ENCODE results near the gene E2F2. TPM values are rescaled to one million over a fixed set of nuclear protein-coding genes. Genes with fewer than 3 reads are reported as not detected.
A peak's percentile ranks its signal among the peaks of the same experiment; 100 is the strongest.

The E2F2 gene
- total and polyA plus RNA-seq, 2 experiments from 2014 or later: 0.78 to 3.4 TPM

DNA sequence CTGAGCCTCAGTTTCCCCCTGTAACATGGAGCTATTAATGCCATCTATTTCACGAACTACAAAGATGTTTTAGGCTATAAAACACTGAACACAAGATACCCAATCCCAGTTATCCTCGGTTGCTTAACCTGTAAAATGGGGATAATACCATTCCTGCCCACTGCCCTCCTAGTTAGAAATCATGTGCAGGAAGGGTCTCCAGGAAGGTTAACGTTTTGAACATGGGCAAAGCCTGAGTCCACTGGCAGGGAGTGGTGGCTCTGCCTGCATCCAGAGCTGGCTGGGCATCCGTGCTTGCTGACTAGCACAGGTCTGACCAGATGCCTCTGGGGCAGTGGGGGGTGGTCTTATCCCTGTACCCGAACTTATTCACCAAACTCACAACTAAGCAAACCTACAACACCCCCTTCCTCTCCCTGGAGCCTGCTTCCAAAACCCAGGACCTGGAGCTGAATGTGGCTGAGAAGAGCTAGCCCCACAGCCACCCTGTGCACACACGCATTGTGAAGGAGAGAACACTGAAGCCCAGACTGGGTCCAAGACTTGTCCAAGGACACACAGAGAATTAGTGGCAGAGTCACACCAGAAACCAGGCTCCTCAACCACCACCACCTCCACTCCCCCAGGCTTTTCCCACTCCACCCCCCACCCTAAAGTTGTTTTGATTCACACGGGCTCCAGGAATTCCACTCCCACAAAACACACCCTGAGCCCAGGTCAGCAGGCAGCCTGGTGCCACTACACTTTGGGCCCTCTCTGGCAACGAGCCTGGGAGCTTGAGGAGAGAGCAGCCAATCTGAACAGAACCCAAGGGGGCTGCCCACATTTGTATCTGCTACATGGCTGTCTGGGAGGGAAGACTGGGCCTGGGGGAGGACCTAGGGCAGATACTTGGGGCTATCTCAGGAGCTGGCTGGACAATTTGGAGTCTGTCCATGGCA, 1.6 kb downstream of the E2F2 start:
- Mint-ChIP-seq H3K27ac (no peak overlapping the region), H3K36me3 (ENCODE audit: low read depth) (no peaks in the 10 kb centered on the region), H3K4me1 (peaks cover 39% of the 10 kb centered on the region), H3K27me3 (ENCODE audit: insufficient read depth, low read depth, poor library complexity) (peaks cover 36% of the 10 kb centered on the region), H3K4me3 (peak overlapping the region; percentile 71), H3K9me3 (no peaks in the 10 kb centered on the region)
- no peak overlapping the region; the same call in 1 of the 2 replicates for H3K4me2 ChIP-seq
- no peaks in the 10 kb centered on the region for H3K79me2 ChIP-seq (replicated peaks; ENCODE audit: insufficient read depth)
- H3K36me3 ChIP-seq (ENCODE audit: insufficient read depth): no peaks in the 10 kb centered on the region
- no peaks in the 10 kb centered on the region; the same call in 1 of the 2 replicates for H4K20me1 ChIP-seq (replicated peaks; ENCODE audit: insufficient read depth)
- H3K9me2 ChIP-seq (ENCODE audit: insufficient read depth): no peaks in the 10 kb centered on the region
- no peak overlapping the region for H3K27ac ChIP-seq (ENCODE audit: low read depth)
- H3F3A ChIP-seq (replicated peaks; ENCODE audit: low read depth): peaks cover 12% of the 10 kb centered on the region; the same call in 1 of the 2 replicates
- no peak for ATAC-seq
- H2AFZ ChIP-seq: no peak overlapping the region
- TF ChIP-seq, protein P1, sequence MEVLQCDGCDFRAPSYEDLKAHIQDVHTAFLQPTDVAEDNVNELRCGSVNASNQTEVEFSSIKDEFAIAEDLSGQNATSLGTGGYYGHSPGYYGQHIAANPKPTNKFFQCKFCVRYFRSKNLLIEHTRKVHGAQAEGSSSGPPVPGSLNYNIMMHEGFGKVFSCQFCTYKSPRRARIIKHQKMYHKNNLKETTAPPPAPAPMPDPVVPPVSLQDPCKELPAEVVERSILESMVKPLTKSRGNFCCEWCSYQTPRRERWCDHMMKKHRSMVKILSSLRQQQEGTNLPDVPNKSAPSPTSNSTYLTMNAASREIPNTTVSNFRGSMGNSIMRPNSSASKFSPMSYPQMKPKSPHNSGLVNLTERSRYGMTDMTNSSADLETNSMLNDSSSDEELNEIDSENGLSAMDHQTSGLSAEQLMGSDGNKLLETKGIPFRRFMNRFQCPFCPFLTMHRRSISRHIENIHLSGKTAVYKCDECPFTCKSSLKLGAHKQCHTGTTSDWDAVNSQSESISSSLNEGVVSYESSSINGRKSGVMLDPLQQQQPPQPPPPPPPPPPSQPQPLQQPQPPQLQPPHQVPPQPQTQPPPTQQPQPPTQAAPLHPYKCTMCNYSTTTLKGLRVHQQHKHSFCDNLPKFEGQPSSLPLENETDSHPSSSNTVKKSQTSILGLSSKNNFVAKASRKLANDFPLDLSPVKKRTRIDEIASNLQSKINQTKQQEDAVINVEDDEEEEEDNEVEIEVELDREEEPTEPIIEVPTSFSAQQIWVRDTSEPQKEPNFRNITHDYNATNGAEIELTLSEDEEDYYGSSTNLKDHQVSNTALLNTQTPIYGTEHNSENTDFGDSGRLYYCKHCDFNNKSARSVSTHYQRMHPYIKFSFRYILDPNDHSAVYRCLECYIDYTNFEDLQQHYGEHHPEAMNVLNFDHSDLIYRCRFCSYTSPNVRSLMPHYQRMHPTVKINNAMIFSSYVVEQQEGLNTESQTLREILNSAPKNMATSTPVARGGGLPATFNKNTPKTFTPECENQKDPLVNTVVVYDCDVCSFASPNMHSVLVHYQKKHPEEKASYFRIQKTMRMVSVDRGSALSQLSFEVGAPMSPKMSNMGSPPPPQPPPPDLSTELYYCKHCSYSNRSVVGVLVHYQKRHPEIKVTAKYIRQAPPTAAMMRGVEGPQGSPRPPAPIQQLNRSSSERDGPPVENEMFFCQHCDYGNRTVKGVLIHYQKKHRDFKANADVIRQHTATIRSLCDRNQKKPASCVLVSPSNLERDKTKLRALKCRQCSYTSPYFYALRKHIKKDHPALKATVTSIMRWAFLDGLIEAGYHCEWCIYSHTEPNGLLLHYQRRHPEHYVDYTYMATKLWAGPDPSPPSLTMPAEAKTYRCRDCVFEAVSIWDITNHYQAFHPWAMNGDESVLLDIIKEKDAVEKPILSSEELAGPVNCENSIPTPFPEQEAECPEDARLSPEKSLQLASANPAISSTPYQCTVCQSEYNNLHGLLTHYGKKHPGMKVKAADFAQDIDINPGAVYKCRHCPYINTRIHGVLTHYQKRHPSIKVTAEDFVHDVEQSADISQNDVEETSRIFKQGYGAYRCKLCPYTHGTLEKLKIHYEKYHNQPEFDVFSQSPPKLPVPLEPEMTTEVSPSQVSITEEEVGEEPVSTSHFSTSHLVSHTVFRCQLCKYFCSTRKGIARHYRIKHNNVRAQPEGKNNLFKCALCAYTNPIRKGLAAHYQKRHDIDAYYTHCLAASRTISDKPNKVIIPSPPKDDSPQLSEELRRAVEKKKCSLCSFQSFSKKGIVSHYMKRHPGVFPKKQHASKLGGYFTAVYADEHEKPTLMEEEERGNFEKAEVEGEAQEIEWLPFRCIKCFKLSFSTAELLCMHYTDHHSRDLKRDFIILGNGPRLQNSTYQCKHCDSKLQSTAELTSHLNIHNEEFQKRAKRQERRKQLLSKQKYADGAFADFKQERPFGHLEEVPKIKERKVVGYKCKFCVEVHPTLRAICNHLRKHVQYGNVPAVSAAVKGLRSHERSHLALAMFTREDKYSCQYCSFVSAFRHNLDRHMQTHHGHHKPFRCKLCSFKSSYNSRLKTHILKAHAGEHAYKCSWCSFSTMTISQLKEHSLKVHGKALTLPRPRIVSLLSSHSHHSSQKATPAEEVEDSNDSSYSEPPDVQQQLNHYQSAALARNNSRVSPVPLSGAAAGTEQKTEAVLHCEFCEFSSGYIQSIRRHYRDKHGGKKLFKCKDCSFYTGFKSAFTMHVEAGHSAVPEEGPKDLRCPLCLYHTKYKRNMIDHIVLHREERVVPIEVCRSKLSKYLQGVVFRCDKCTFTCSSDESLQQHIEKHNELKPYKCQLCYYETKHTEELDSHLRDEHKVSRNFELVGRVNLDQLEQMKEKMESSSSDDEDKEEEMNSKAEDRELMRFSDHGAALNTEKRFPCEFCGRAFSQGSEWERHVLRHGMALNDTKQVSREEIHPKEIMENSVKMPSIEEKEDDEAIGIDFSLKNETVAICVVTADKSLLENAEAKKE (CRISPR knock-in tag; IDR thresholded peaks at IDR 0.05): no peak
- no peak for TF ChIP-seq CREB1 (CRISPR knock-in tag; IDR thresholded peaks at IDR 0.05; ENCODE audit: low read depth)
- no peak for TF ChIP-seq ZNF331 (CRISPR knock-in tag; IDR thresholded peaks at IDR 0.05; ENCODE audit: low read depth)
- TF ChIP-seq POLR2AphosphoS5 (IDR thresholded peaks at IDR 0.05; ENCODE audit: low read depth): no peak
- no peak for TF ChIP-seq REST (IDR thresholded peaks at IDR 0.05; ENCODE audit: unreplicated experiment)
- no peak for TF ChIP-seq STAT1 (IDR thresholded peaks at IDR 0.05; ENCODE audit: unreplicated experiment)
- no peak for TF ChIP-seq ZNF114 (CRISPR knock-in tag; IDR thresholded peaks at IDR 0.05)
- no peak for TF ChIP-seq JUNB (IDR thresholded peaks at IDR 0.05; ENCODE audit: unreplicated experiment)
- H3K27me3 ChIP-seq (ENCODE audit: insufficient read depth): peaks cover 42% of the 10 kb centered on the region
- no peak for DNase-seq (ENCODE audit: low spot score)
- H3K4me3 ChIP-seq: 0 out of 2 replicates have a peak overlapping the region, but pooled peaks have one; percentile 70
- peaks cover 28% of the 10 kb centered on the region for H3K4me1 ChIP-seq (ENCODE audit: insufficient read depth)

All from GM23338 (cell line).